HG03378 (cell line): ENCODE data around the gene CIAPIN1.
"Not testable (repeated sequence)": the region's sequence is repeated elsewhere in the genome, so short reads cannot be mapped to it uniquely, and the experiment has no call there.

Experiments used
- ATAC-seq: cut with Tn5 transposase; IDR thresholded peaks from one replicate; pipeline ENCODE4 v1.9.1; 2021; ENCODE audit warnings: mild to moderate bottlenecking, moderate library complexity; ENCODE audit not compliant: unreplicated experiment

Gene CIAPIN1

GRCh38 chr16:57444711-57445110, 2.5 kb downstream of the CIAPIN1 start:
- no peak for ATAC-seq

GRCh38 chr16:57440551-57440950, 6.6 kb downstream of the CIAPIN1 start:
- ATAC-seq: not testable (repeated sequence)

- ATAC-seq: not testable (repeated sequence)
Measured at GRCh38 chr16:57439947-57440346, 7.2 kb downstream of the CIAPIN1 start.

GRCh38 chr16:57435838-57436237, 11.3 kb downstream of the CIAPIN1 start:
- no peak for ATAC-seq

GRCh38 chr16:57434003-57434402, 13.2 kb downstream of the CIAPIN1 start:
- ATAC-seq: no peak

- ATAC-seq: no peak
Measured at GRCh38 chr16:57432989-57433388, 14.2 kb downstream of the CIAPIN1 start.

- ATAC-seq: no peak
Measured at GRCh38 chr16:57432505-57432904, 14.7 kb downstream of the CIAPIN1 start.

- no peak for ATAC-seq
Measured at GRCh38 chr16:57430955-57431354, 16.2 kb downstream of the CIAPIN1 start.

GRCh38 chr16:57427824-57428223, 19.4 kb downstream of the CIAPIN1 start:
- no peak for ATAC-seq

GRCh38 chr16:57427307-57427706, 19.9 kb downstream of the CIAPIN1 start:
- ATAC-seq: no peak

GRCh38 chr16:57426356-57426755, 20.8 kb downstream of the CIAPIN1 start:
- ATAC-seq: no peak

- ATAC-seq: no peak
Measured at GRCh38 chr16:57424583-57424982, 22.6 kb downstream of the CIAPIN1 start.

GRCh38 chr16:57423152-57423551, 24.0 kb downstream of the CIAPIN1 start:
- no peak for ATAC-seq

- ATAC-seq: no peak
Measured at GRCh38 chr16:57422026-57422944, 24.9 kb downstream of the CIAPIN1 start.

GRCh38 chr16:57419506-57419905, 27.7 kb downstream of the CIAPIN1 start:
- ATAC-seq: no peak

- ATAC-seq: no peak
Measured at GRCh38 chr16:57416084-57416483, 31.1 kb downstream of the CIAPIN1 start.

- no peak for ATAC-seq
Measured at GRCh38 chr16:57413733-57414132, 33.5 kb downstream of the CIAPIN1 start.

- ATAC-seq: peak; percentile 68
Measured at GRCh38 chr16:57413301-57413730, 33.9 kb downstream of the CIAPIN1 start.

- no peak for ATAC-seq
Measured at GRCh38 chr16:57412584-57412983, 34.6 kb downstream of the CIAPIN1 start.

GRCh38 chr16:57411362-57411976, 35.7 kb downstream of the CIAPIN1 start:
- ATAC-seq: no peak

- ATAC-seq: no peak
Measured at GRCh38 chr16:57409870-57410587, 37.2 kb downstream of the CIAPIN1 start.
